Right kidney (tissue), 1 donor: ENCODE results near the gene ARID5A.
"Not testable (repeated sequence)": the region's sequence is repeated elsewhere in the genome, so short reads cannot be mapped to it uniquely, and the experiment has no call there.

Source experiments
- DNase-seq: peaks from one replicate; pipeline ENCODE4 v3.0.0-alpha.2; 2016

The ARID5A gene

DNA sequence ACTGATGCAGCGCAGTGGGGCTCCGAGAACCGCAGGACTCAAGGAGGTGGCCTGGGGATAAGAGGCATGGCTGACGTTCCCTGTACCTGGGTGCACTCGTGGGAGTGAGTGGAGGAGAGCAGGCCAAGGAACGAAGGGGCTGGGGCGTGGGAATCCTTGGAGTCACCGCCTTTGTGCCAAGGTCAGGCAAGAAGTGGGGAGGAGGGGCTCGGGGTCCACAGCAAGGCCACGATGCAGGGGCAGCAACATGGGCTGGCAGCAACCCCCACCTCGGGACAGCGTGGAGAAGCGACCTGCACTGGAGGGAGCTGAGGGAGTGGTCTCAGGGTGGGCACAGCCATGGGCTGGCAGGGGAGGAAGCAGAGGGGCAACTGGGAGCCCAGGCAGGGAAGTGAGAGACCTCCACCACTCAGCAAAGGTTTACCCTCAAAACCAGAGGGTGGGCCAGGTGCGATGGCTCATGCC, 18.6 kb downstream of the ARID5A start:
- DNase-seq, result no peak

DNA sequence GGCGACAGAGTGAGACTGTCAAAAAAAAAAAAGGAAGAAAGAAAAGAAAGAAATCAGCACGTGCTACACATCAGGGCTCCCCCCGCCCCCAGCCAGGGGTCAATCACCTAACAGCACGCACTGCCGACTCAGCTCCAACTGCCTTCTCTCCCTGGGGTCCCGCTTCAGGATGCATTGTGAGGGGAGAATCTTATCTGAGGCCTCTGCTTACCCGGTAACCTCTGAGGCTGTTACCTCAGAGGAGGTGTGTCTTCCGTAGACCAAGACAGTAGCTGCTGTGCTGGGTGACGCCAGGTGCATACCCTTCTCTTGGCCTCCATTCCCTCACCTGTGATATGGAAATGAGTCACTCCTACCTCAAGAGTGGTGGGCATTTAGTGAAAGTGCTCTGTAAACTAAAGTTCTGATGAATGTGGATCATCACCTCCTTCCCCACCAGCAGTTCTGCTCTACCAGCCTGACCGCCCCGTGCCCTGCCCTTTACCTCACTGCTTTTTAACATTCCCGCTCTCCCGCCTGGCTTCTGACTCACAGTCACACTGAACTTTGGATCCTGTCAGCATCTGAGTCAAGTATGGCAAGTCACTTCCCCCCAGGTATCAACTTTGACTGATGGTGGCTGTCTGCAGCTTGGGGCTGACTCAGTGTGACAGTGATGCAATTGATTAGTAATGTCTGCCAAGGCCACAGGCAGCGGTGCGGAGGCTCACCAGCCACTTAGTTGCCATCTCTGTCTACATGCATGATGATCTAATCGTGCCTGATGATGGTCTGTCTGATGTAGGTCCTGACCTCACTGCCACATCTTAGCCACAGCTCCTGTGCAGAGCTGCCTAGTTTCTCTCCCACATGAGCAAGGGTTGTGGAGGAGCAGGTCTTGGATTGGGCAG, 20.1 kb downstream of the ARID5A start:
- no peak for DNase-seq

DNA sequence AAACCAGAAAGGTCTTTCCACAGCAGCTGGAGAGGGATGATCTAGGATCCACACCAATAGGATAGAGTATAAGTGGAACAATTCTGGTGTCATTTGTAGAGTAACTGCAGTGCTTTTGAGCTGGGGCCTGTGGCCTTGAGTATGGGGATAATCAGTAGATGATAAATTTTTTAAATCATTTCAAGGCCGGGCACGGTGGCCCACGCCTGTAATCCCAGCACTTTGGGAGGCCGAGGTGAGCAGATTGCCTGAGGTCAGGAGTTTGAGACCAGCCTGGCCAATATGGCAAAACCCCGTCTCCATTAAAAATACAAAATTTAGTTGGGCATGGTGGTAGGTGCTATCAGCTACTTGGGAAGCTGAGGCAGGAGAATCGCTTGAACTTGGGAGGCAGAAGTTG, 20.9 kb downstream of the ARID5A start:
- DNase-seq, result not testable (repeated sequence)

DNA sequence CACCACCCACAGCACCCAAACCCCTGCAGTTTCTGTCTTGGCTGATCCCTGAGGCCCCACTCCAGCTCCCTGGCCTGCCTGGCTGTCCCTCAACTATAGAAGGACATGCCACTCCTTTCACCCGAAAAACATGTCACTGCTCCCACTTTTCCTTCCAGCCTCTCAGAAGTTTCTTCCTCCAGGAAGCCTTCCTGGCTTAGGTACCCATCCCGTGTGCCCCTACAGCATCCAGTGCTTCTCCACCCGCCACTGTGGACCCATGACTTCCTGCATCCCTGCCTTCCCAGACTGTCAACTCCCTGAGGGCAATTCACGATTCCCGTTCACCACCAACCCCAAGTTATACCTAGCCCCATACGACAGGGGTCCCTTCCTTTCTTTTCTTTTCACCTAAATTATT, 21.5 kb downstream of the ARID5A start:
- no peak for DNase-seq

DNA sequence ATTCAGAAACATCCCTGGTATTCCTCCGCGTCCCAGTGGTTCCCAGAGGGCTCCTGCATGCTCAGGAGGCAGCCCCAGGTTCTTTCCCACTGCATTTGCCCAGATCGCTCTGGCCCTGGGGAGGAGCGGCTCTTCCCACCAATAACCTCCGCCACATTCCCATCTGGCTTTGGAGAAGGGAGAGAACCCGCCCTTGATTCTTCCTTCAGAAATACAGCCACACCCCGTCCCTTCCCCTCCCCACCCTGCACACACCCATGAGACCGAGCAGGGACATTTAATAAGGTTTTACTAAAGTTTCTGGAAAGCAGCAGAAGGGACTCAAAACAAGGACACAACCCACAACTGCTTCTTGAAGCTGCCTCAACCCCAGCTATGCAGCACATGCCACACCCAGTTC, 21.9 kb downstream of the ARID5A start:
- DNase-seq, result no peak

DNA sequence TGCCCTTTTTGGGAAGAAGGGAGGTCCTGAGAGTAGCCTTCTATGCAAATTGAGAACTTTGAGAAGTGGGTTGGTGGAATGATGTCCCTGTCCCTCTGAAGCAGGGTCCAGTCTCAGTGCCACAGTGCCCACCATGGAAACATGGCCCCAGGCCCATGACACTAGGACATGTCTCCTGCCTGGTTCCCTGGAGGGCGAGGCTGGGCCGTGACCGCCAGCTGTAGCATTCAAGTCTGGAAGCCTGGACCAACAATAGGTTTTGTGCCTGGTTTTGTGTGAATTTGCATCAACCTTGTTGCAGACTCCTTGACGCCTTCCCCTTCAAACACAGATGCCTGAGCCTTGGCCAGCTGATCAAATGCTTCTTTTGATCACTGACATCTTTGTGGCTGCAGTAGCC, 27.5 kb downstream of the ARID5A start:
- no peak for DNase-seq

DNA sequence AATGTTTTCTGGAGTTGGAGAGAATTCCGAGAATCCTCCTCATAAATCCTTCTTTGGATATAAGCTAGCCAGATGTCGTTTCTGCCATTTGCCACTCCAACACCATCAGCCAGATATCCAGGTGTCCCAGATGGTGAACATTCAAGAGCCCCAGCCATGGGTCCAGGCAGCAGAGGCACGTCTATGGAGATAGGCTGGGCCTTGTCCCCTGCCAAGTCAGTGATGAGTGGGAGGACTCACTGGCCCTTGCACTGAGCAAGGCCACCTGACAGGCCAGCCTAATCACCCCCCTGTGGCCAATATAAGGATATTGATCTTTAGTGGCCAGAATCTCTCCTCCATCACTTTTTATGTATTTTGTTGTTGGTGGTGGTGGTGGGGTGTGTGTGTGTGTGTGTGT, 28.0 kb downstream of the ARID5A start:
- DNase-seq, result no peak

DNA sequence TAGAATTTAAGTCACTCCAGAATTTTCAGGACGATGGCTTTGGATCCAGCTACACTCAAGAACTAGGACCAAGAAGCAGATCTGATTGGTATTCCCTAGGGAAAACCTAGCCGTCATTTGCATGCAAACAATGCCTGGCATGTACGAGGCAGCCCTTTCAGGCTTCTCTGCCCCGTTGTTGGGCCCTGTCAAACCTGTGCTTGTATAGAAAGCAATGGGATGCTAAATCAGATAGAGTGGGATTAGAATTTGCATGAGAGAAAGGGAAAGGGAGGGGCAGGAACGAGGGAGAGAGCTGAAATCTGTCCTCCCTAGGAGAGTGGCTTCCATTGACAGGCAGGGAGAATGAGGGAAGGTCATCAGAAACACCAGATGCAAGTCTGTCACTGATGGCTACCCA, 28.6 kb downstream of the ARID5A start:
- no peak for DNase-seq

DNA sequence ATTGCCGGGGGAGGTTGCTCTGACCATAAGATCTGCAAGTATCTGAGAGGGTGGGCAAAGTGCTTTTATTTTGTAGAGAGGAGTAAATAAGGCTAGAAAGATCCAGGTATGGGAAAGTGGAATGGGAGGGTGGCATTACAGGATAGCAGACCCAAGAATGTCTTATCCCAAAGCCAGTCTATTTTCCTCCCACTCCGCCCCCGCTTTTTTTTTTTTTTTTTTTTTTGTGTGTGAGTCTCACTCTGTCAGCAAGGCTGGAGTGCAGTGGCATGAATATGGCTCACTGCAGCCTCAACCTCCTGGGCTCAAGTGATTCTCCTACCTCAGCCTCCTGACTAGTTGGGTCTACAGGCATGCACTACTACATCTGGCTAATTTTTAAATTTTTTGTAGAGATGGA, 31.5 kb downstream of the ARID5A start:
- DNase-seq, result no peak

DNA sequence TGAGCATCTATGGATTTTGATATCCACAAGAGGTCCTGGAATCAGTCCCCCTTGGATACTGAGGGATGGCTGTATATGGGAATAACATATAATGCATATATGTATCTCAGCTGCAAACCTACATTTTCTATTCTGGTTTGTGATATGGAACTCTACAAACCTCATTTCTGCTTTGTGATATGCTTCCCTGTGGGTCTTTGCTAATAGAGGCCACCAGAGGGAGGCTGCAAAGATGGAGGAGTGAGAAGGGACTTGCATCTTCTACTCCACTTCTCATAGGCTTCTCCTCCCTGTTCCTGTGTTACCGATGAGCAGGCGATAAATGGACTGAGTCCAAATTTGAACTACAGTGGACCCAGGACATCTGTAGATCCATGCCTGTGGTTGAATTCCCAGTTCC, 37.8 kb downstream of the ARID5A start:
- no peak for DNase-seq

DNA sequence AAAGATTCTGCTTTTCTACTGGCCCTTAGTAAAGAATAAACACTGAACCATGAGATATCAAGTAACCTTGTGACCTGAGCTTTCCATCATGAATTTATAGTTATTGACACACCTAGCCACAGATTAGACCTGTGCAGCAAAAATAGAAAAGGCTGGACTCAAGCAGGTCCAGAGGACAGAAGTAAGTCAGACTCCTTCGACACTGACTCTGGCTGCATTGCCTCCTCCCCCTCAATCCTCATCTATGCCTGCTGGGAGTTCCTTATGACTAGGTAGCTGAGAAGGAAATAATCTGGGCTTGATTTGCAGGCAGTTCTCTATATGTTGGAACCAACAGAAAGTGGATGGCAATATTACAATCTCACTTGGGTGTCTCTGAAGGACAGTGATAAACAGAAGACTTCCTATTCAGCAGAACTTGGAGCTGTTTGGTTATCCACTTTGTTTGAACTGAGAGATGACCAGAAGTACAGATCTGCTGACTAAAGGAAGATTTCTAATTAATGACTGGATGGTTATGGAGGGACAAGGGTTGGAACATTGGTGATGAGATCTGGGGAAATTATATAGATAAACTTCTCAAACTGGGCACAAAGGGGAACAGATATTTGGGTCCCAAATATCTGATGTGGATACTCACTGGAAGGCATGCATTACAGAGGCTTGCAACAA, 39.4 kb downstream of the ARID5A start:
- DNase-seq, result no peak

DNA sequence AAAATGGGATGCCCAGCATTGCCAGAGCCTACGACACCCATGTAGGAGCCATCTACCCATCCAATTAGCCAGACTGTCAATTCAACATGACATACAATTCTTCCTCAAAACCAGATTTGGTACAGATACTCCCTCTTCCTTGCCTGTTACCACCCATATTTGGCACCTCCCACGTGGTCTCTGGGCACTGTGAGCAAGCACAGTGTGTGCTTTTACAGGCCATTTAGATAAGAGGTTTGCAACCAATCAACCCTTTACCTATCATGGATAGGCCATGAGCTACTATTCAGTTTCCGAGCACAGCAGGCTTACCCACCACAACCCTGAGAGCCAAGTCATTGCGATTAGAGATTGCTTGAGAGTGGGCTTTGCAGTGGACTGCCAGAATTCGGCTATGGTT, 40.9 kb downstream of the ARID5A start:
- no peak for DNase-seq

DNA sequence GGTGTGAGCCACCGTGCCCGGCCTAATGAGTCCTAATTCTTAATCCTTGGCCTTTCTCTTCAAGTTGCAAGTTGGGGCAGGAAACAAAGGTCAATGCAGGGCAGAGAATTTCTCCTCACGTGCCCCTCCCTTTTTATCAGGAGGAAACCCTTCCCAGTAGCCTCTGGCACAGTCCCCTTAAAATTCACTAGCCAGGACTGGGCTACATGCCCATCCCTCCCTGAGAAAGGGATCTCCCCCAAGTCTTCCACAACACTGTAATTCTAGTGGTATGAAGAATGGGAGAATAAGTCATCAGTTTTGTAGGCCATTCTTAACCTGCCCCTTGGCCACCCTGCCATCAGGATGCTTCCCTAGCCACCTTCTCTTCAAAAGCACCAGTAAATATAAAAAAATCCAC, 42.2 kb downstream of the ARID5A start:
- DNase-seq, result no peak

DNA sequence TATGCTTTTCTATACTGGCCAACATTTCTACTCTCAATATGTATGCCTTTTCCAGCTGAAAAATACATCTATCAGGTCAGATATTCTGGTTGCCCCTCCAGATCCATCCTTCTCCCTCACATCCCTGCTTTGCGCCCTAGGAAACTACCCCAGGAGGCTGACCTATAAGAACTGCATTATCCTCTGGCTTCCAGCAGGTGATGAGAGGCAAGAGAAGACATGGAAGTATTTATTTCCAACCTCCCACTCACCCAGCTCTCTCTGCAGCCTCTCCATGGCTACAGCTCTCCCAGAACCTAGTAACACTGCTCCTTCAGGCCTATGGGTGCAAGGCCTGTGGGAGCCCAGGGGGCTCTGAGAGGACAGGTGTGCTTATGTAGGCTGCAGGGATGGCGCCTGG, 42.9 kb downstream of the ARID5A start:
- no peak for DNase-seq

DNA sequence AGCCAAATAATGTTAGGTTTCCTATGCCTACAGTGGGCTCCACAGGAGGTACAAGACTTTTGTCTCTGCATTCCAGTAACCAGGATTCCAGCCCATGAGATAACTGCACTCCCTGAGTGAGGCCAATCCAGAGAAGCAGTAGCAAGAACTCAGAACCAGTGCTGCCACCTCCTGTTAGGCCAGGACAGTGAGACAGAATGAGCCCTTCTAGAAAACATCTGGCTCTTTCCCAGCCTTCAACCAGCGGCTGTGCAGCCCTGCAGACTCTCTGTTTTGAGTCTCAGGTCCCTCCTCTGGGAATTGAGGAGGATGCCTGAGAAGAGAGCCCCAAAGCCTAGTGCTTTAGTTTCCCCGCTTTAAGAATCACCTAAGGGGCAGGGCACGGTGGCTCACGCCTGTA, 44.2 kb downstream of the ARID5A start:
- DNase-seq, result no peak

DNA sequence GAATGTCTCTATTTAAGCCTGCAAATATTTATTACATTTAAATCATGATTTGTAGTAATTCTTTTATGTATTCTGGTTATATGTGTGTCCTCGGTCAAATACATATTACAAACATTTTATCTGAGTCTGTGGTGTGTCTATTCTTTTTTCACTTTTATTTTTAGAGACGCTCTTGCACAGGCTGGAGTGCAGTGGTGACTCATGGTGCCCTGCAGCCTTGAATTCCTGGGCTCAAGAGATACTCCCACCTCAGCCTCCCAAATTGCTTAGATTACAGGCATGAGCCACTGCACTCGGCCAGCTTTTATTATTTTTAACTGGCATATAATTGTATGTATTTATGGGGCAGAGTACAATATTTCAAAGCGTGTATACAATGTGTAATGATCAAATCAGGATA, 47.5 kb downstream of the ARID5A start:
- no peak for DNase-seq

DNA sequence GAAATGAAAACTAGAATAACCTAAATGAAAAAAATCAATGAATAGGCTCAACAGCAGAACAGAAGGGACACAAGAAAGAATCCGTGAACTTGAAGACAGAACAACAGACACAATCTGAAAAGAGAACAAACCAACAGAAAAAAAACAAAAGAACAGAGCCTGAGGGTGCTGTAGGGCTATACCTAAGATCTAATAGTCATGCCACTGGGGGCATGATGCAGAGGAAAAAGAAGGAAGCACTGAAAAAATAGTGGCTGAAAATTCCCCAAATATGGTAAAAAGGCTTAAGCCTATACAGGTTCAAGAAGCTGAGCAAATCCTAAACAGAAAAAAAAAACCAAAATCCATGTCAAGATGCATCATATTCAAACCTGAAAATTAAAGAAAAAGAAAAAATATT, 51.3 kb downstream of the ARID5A start:
- no peak for DNase-seq

DNA sequence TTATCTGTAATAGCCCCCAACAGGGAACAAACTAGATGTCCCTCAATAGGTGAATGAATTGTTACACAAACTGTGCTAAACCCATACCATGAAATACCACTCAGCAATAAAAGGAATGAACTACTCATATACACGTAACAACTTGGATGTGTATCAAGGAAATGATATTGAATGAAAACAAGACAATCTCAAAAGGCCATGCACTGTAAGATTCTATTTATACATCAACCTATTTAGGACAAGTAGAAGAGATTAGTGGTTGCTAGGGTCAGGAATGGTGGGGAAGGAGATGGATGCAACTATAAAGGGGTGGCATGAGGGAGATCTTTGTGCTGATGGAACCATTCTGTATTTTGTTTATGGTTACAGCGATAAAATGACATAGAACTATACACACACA, 54.5 kb downstream of the ARID5A start:
- no peak for DNase-seq

DNA sequence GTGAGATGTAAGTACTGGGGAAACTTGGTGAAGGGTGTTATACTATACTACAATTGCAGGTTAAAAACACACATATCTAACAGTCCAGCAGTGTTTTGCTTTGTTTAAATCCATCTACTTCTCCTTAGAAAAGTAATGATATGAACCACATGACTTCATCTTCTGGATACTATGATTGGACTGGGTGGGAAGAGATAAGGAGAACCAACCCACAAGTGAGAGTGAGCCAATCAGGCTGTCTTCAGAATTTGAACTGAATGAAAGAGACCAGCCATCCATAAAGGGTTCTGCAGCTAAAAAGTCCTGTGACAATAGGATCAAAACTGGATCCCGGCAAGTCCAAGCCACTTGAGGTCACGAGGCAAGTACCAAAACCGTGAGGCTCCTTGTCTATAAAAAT, 54.9 kb downstream of the ARID5A start:
- no peak for DNase-seq

DNA sequence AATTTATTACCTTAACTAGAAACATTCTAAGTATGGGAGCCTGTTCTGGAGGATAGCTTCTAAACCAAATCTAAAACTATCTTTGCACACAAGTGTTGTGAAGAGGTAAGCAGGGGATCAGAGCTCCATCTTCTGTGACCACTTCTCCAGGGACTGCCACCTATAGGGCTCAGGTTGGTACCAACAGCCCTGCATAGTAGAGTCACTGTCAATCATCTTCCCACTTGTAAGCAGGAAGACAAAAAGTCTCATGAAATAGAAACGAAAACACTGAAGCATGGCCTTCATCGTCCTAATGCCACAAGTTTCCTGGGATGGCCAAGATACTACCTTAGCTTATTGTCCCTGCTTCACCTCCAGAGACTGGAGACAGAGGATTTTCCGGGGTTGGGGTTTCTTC, 57.7 kb downstream of the ARID5A start:
- DNase-seq, result no peak

DNA sequence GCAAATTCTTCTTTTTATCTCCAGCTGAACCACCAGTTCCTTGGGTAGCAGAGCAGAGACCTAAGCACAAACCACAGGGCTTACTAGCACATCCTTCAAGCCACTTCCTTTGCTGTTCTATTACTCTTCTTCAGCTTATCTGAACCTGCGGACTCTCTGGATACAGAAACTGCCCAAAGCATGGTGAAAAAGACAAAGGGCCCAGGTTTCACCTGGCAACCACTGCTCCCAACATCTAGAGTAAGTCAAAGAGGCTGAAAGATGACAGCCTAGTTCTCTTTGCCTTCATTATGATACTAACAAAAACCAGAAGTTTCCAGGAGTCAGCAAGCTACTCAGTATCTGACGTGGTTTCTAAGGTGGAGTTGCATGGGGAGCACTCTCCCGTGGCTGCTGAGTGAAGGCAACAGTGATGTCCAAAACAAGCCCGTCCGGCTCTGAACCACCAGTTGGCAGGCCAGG, 58.2 kb downstream of the ARID5A start:
- no peak for DNase-seq

DNA sequence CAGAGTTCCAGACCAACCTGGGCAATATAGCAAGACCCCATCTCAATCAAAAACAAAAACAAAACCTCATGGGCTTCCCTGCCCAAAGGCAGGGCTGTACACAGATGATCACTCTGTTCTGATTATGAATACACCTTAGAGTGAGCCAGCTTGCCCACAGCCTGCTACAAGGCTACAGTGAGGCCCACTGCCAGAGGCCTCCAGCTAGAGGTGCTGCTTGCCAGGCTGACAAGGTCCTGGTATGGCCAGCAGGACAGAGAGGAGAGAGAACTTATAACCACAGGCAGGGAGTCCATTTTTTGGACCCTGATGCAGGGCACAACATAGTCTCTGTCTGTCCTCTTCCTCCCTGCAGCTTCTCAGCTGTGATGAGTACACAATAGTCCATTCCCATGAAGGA, 60.0 kb downstream of the ARID5A start:
- no peak for DNase-seq

DNA sequence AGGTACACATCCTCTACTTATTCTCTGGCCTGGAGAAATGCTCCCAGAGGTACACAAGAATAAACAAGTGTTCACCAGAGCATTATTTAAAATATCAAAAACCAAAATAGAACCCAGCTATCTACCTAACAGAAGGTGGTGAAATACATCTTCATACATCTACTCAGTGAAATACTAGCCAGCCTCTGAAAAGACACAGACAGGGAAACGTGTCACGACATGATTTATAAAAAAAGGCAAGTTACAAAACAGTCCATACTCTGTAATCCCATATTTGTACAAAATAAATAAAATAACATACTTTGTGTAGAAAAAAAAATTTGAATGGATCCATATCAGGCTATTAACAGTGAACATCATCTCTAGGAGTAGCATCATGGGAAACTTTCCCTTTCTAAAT, 63.4 kb downstream of the ARID5A start:
- no peak for DNase-seq
